Measurements from ENCODE around the gene NES.
"Not testable (repeated sequence)": the region's sequence is repeated elsewhere in the genome, so short reads cannot be mapped to it uniquely, and the experiment has no call there.

Gene NES

GRCh38 chr1:156644146-156644545 lies 33.1 kb downstream of the NES start:
- no peak for DNase-seq (ENCODE audit: low read depth in 2 of 2)

DNA sequence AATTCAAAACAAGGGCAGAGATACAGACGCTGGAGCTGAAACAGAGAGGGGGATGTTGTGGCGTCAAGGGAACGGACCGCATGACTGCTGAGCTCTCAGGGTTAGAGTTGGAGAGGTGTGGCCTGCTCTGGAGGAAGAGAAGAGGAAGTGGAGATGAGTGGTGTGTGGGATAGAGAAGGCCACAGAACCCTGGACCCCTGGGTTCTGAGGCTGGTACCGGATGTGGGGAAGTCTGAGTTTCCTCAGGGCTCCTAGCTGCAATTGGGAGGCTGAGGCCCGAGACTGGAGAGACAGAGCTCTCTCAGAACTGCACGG lies 33.5 kb downstream of the NES start:
- DNase-seq (ENCODE audit: low read depth in 2 of 2), result no peak

DNA sequence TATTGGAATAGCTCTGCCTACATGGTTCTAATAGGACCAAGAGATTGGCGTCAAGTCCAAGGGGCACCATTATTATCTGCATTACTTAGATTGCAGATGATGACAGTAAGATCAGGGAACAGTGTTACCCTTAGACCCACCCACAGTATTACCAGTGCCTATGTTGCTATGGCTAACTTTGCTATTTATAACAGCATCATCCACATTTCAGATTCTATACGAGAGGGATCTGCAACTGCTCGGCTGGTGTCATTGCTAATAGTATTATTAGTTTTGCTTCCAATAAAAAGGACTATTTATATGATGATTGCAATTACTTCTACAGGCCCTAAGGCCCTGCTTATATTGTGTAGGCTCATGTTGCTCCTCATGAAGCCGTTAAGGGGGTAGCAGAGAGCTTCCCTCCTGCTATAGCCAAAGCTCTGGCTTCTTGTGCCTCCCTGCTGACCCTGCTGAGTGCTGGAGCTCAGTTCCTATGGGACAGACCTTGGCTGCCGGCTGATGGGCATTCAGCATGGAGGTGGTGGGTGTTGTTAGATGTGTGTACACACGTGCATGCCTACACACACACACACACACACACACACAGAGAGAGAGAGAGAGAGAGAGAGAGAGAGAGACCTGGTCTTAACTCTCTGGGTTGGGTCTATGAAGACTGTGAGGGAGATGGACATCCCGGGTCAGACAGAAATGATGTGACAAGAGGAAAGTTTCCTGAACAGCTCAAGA lies 34.0 kb downstream of the NES start:
- no peak for DNase-seq (ENCODE audit: low read depth in 2 of 2)

- DNase-seq (ENCODE audit: low read depth in 2 of 2), result no peak
Observed at GRCh38 chr1:156642265-156643048, 34.8 kb downstream of the NES start.

GRCh38 chr1:156641761-156642264 lies 35.4 kb downstream of the NES start, which contains the start of gene BCAN:
Gene BCAN (plus strand): TSS chr1:156642117. CDS start chr1:156646055, 3,938 bp downstream.
- DNase-seq (ENCODE audit: low read depth in 2 of 2), result no peak

GRCh38 chr1:156640842-156641706 lies 36.1 kb downstream of the NES start:
- no peak for DNase-seq (ENCODE audit: low read depth in 2 of 2)

GRCh38 chr1:156639601-156640101 lies 37.6 kb downstream of the NES start:
- DNase-seq (ENCODE audit: low read depth in 2 of 2), result no peak

DNA sequence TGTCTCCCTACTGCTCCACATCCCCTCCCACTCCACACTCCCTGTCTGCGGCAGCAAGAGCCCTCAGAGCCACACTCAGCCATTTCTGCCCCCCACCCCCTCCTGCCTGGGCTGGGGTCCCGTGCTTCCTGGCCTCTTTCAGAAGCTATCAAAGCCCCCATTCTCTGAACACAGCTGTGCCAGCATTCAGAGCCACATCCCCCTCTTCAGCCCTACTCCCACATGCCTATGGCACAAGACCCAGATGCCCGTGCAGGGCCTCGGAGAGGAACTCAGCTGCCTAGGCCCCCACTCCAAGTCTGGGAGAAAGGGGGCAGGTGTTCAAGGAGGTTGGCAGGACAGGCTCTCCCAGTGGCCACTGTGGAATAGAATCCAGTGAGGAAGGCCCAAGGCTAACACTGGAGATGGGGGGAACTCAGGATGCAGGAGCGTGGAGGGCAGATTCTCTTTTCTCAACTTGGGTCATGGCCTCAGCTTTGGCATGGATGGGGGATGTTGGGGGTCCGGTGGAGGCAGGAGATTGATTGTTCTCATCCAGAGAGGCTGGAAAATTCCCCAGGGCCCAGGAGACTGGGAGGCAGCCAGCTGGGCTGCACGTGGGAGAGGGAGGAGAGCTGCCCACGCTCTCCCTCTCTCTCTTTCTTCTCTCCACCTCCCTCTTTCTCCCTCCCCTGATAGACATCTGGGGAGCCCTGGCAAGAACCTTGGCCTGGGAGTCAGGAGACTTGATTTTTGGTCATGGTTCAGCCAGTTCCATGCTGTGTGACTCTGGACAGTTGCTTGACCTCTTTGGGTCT lies 38.8 kb downstream of the NES start:
- no peak for DNase-seq (ENCODE audit: low read depth in 2 of 2)

GRCh38 chr1:156632355-156632754 lies 44.9 kb downstream of the NES start:
- DNase-seq (ENCODE audit: low read depth in 2 of 2), result no peak

DNA sequence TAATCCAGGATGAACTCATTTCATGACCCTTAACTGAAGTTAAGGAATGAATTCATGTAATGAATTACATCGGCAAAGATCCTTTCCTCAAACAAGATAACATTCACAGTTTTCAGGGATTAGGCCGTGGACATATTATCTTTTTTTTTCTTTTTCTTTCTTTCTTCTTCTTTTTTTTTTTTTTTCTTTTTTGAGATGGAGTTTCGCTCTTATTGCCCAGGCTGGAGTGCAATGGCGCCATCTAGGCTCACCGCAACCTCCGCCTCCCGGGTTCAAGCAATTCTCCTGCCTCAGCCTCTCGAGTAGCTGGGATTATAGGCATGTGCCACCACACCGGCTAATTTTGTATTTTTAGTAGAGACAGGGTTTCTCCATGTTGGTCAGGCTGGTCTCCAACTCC lies 46.1 kb downstream of the NES start:
- not testable (repeated sequence) for DNase-seq (ENCODE audit: low read depth in 2 of 2)

DNA sequence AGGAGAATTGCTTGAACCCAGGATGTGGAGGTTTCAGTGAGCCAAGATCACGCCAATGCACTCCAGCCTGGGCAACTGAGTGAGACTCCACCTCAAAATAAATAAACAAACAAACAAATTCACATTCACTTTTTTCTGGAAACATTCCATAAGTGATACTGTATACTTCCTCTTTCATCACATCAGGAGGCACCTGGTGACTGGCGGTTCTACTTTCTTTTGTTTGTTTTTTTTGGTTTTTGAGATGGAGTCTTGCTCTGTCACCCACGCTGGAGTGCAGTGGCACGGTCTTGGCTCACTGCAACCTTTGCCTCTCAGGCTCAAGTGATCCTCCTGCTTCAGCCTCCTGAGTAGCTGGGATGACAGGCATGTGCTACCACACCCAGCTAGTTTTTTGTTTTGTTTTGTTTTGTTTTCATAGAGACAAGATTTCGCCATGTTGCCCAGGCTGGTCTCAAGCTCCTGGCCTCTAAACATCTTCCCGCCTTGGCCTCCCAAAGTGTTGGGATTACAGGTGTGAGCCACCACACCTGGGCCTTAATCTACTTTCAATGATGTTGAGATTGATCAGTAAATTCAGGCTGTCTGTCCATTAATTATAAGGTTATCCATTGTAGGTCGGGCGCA lies 47.3 kb downstream of the NES start:
- no peak for DNase-seq (ENCODE audit: low read depth in 2 of 2)

DNA sequence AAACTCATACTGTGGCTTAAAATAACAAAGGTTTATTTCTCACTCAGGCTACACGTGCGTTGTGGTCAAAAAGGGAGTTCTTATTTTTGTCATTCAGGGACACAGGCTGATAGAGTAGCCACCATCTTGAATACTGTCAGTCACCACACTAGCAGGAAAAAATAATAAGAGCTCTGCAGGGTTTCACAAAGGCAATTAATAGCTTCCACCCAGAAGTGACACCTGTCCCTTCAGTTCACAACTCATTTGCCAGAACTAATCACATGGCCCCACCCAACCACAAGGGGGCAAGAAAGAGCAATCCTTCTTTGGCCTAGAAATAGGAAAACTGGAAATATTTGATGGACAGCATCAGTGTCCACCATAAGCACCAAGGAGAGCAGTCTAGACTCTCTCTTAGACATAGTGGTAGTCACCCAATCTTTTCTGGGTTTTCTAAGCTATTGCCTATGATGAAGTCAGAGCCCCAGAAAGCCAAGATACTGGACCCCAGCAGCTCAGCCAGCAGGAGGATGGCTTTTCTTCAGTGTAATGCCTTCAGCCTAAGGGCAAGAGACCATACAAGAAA lies 49.8 kb downstream of the NES start:
- DNase-seq (ENCODE audit: low read depth in 2 of 2), result no peak

GRCh38 chr1:156626079-156626438 lies 51.1 kb downstream of the NES start:
- DNase-seq (ENCODE audit: low read depth in 2 of 2), result no peak

- no peak for DNase-seq (ENCODE audit: low read depth in 2 of 2)
Observed at GRCh38 chr1:156625436-156626078, 51.6 kb downstream of the NES start.

GRCh38 chr1:156624814-156625435 lies 52.3 kb downstream of the NES start:
- no peak for DNase-seq (ENCODE audit: low read depth in 2 of 2)

DNA sequence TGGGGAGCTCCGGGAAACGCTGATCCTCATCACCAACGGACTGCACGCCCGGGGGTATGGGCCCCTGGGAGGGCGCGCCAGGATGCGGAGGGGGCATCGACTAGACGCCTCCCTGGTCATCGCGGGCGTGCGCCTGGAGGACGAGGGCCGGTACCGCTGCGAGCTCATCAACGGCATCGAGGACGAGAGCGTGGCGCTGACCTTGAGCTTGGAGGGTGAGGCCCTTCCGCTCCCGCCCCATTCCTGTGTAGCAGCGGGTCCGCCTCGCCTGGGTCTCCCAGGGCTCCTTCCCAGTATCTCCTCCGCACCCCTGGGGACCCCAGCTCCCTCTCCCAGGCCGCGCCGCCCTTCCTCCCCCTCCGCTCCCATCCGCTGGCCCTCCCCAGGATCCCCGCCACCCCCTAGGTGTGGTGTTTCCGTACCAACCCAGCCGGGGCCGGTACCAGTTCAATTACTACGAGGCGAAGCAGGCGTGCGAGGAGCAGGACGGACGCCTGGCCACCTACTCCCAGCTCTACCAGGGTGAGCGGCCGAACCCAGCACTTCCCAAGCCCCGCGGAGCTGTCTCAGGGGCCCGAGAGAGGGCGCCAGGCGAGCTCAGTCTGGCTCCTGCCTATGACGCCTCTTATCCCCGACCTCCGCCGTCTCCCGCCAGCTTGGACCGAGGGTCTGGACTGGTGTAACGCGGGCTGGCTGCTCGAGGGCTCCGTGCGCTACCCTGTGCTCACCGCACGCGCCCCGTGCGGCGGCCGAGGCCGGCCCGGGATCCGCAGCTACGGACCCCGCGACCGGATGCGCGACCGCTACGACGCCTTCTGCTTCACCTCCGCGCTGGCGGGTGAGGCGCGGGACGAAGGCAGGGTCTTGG lies 53.0 kb downstream of the NES start:
- DNase-seq (ENCODE audit: low read depth in 2 of 2), result no peak

- DNase-seq (ENCODE audit: low read depth in 2 of 2), result no peak
Observed at GRCh38 chr1:156622581-156623297, 54.5 kb downstream of the NES start.

DNA sequence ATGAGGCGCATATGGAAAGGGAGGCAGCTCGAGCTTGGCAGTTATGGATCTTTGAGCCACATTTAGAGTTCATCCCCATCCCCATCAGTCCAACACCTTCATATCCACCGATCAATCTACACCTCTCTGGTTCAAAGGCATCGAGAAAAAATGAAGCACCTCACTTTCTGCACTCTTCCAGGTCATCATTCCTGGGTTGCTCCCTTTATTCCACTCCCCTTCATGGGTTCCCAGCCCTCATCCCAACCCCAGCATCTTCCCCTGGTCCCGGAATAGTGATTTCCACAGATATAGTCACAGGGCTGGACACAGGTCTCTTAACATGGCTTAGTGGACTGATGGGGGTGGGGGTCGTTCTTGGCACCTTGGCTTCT lies 57.6 kb downstream of the NES start:
- no peak for DNase-seq (ENCODE audit: low read depth in 2 of 2)

Measured in fibroblast of skin of left biceps (primary cell).